Keratinocyte (primary cell): ENCODE measurements around the gene EFEMP1. TPM values are rescaled to one million over a fixed set of nuclear protein-coding genes. Genes with fewer than 3 reads are reported as not detected.

Experiments used
- DNase-seq: peaks from one replicate; pipeline ENCODE4 v3.0.0-alpha.2; 2011; ENCODE audit warnings: low read depth, missing footprints, low spot score
- FAIRE-seq: peaks from 2 replicates; lab custom pipeline; 2011; peaks lifted over from hg19 to GRCh38; lab: Jason Lieb, UNC
- H2AFZ ChIP-seq: 2 replicates; pipeline ENCODE4 v1.6.0; 2012; ENCODE audit warnings: low read length, control low read depth, inconsistent platforms; ENCODE audit not compliant: control insufficient read depth
- H3K27ac ChIP-seq: 2 replicates; pipeline ENCODE4 v1.5.1; 2011; ENCODE audit warnings: low read length; ENCODE audit not compliant: control insufficient read depth, insufficient read depth
- H3K27me3 ChIP-seq: 3 replicates; pipeline ENCODE4 v1.6.0; 2011; ENCODE audit warnings: low read length; ENCODE audit not compliant: control insufficient read depth, insufficient read depth; ENCODE audit errors: extremely low read depth
- H3K36me3 ChIP-seq, 2 experiments: 2 replicates in 1 of 2; 3 replicates in 1 of 2; pipeline ENCODE4 v1.5.1; 2011; ENCODE audit warnings: low read length in 2 of 2, mild to moderate bottlenecking in 1 of 2; ENCODE audit not compliant: control insufficient read depth in 2 of 2, insufficient read depth in 2 of 2; ENCODE audit errors: extremely low read depth in 1 of 2
- H3K4me1 ChIP-seq: 3 replicates; pipeline ENCODE4 v1.5.1; 2011; ENCODE audit warnings: low read length; ENCODE audit not compliant: control insufficient read depth, insufficient read depth; ENCODE audit errors: extremely low read depth
- H3K4me2 ChIP-seq: 3 replicates; pipeline ENCODE4 v1.6.0; 2011; ENCODE audit warnings: low read depth, low read length; ENCODE audit not compliant: control insufficient read depth, insufficient read depth; ENCODE audit errors: extremely low read depth
- H3K4me3 ChIP-seq, 3 experiments: fragments of 200-600 bp in 1 of 3; sonication (generic) in 1 of 3; 2 replicates in 2 of 3; 3 replicates in 1 of 3; pipeline ENCODE4 v1.5.1; 2011 to 2016; ENCODE audit warnings: low read length in 3 of 3, mild to moderate bottlenecking in 3 of 3, control low read depth in 2 of 3, inconsistent platforms in 1 of 3, low read depth in 1 of 3, mixed read lengths in 1 of 3, mixed run types in 1 of 3, moderate library complexity in 1 of 3; ENCODE audit not compliant: control insufficient read depth in 2 of 3, insufficient read depth in 2 of 3; ENCODE audit errors: extremely low read depth in 1 of 3
- H3K79me2 ChIP-seq: 2 replicates; pipeline ENCODE4 v1.6.0; 2012; ENCODE audit warnings: low read length; ENCODE audit not compliant: control insufficient read depth, insufficient read depth
- H3K9ac ChIP-seq: 3 replicates; pipeline ENCODE4 v1.6.0; 2011; ENCODE audit warnings: low read length; ENCODE audit not compliant: control insufficient read depth, insufficient read depth; ENCODE audit errors: extremely low read depth
- H3K9me1 ChIP-seq: 3 replicates; pipeline ENCODE4 v1.6.0; 2011; ENCODE audit warnings: low read length; ENCODE audit not compliant: control insufficient read depth, insufficient read depth; ENCODE audit errors: extremely low read depth
- H3K9me3 ChIP-seq: 2 replicates; pipeline ENCODE4 v1.5.1; 2012; ENCODE audit warnings: low read depth, low read length; ENCODE audit not compliant: control insufficient read depth
- H4K20me1 ChIP-seq: 3 replicates; pipeline ENCODE4 v1.6.0; 2011; ENCODE audit warnings: low read length; ENCODE audit not compliant: control insufficient read depth, insufficient read depth; ENCODE audit errors: extremely low read depth
- CTCF ChIP-seq, 3 experiments: IDR thresholded peaks in 1 of 3; conservative IDR thresholded peaks in 1 of 3; optimal IDR thresholded peaks in 1 of 3; 2 replicates in 2 of 3; 3 replicates in 1 of 3; pipeline versions ENCODE3 to v1.5.1; 2011; ENCODE audit warnings: low read length in 3 of 3, mild to moderate bottlenecking in 3 of 3, moderate library complexity in 2 of 3, control low read depth in 1 of 3, inconsistent platforms in 1 of 3; ENCODE audit not compliant: insufficient read depth in 2 of 3; ENCODE audit errors: extremely low read depth in 1 of 3
- EZH2 ChIP-seq: IDR thresholded peaks from one replicate; pipeline ENCODE4 v1.6.1; 2012; ENCODE audit warnings: inconsistent platforms, mild to moderate bottlenecking, low read length, moderate library complexity
- dilution Hi-C: fragments of 300-500 bp; cut with MboI; formaldehyde crosslinking; loops from one replicate; pipeline ENCODE4 v1.7.0; 2020; ENCODE audit warnings: low sequenced_read_pairs; ENCODE audit not compliant: extremely low pct_ligation_motif_present
- polyA plus RNA-seq, 5 experiments: library from polyadenylated mRNA; depleted of rRNA in 3 of 5; stranded (reverse) in 3 of 5; stranded (forward) in 1 of 5; unstranded in 1 of 5; fragments of >200 nt; gene quantifications; 1 replicate in 1 of 5; 2 replicates in 3 of 5; 3 replicates in 1 of 5; pipeline versions ENCODE4 v1.2.1 to v1.2.3, GENCODE V29; 2011 to 2012; ENCODE audit warnings: missing spikeins in 2 of 5, low read depth in 1 of 5, low replicate concordance in 1 of 5

The EFEMP1 gene
- polyA plus RNA-seq, 1 donor (not counting 4 experiments of a cell fraction or from before 2014, with no cell fraction given), result 234 TPM

- peaks cover 4 to 19% of the 10 kb centered on the region in 2 experiments for H3K36me3 ChIP-seq
- dilution Hi-C loops, result no loop called here
- peak overlapping the region; percentile 68 for H3K27ac ChIP-seq
- no peak overlapping the region for H3K9ac ChIP-seq
- DNase-seq, result no peak
- no peaks in the 10 kb centered on the region for H4K20me1 ChIP-seq
- FAIRE-seq, result peak; percentile 96
- H3K9me1 ChIP-seq, result no peaks in the 10 kb centered on the region
- peak overlapping the region; percentile 37 for H2AFZ ChIP-seq
- no peak for TF ChIP-seq EZH2
- no peak for TF ChIP-seq CTCF (optimal IDR thresholded peaks at IDR 0.05 in 1 of 3, IDR thresholded peaks at IDR 0.05 in 1 of 3, conservative IDR thresholded peaks at IDR 0.05 in 1 of 3; ENCODE audit: extremely low read depth in 1 of 3, insufficient read depth in 2 of 3, low read length in 3 of 3)
- H3K27me3 ChIP-seq, result no peaks in the 10 kb centered on the region
- H3K4me2 ChIP-seq, result peak overlapping the region; percentile 40
- H3K79me2 ChIP-seq, result peaks cover 13% of the 10 kb centered on the region
- peaks cover 60% of the 10 kb centered on the region for H3K4me1 ChIP-seq
- no peak overlapping the region for H3K4me3 ChIP-seq
- no peaks in the 10 kb centered on the region for H3K9me3 ChIP-seq
Measured at GRCh38 chr2:55885127-55885943, 38.2 kb downstream of the EFEMP1 start.

- FAIRE-seq (no peak), DNase-seq (no peak)
- H3K27ac ChIP-seq, result no peak overlapping the region
- no peaks in the 10 kb centered on the region for H3K9me3 ChIP-seq
- H3K79me2 ChIP-seq, result peaks cover 13% of the 10 kb centered on the region
- no peaks in the 10 kb centered on the region for H4K20me1 ChIP-seq
- TF ChIP-seq CTCF (optimal IDR thresholded peaks at IDR 0.05 in 1 of 3, IDR thresholded peaks at IDR 0.05 in 1 of 3, conservative IDR thresholded peaks at IDR 0.05 in 1 of 3; ENCODE audit: extremely low read depth in 1 of 3, insufficient read depth in 2 of 3, low read length in 3 of 3), result no peak
- no peak for TF ChIP-seq EZH2
- no peaks in the 10 kb centered on the region for H3K9me1 ChIP-seq
- H3K9ac ChIP-seq, result no peak overlapping the region
- no peak overlapping the region for H3K4me3 ChIP-seq
- dilution Hi-C loops, result no loop called here
- H3K27me3 ChIP-seq, result no peaks in the 10 kb centered on the region
- peaks cover 4 to 20% of the 10 kb centered on the region in 2 experiments for H3K36me3 ChIP-seq
- peaks cover 51% of the 10 kb centered on the region for H3K4me1 ChIP-seq
- H3K4me2 ChIP-seq, result no peak overlapping the region
- no peak overlapping the region for H2AFZ ChIP-seq
Measured at GRCh38 chr2:55883829-55884228, 39.8 kb downstream of the EFEMP1 start.
